ENCODE data around the gene DPF3. TPM values are rescaled to one million over a fixed set of nuclear protein-coding genes. Genes with fewer than 3 reads are reported as not detected.

The DPF3 gene
- total and polyA plus RNA-seq, 2 of the 13 experiments (the other 11 are each of a cell fraction or from before 2014, with no cell fraction given), result 0.09 to 0.60 TPM

GRCh38 chr14:72774894-72775620, 118.8 kb downstream of the DPF3 start (continued):
- TF ChIP-seq ZNF317 (CRISPR knock-in tag; IDR thresholded peaks at IDR 0.05) (no peak), KLF15 (CRISPR knock-in tag; IDR thresholded peaks at IDR 0.05; ENCODE audit: borderline replicate concordance) (no peak)
- TF ChIP-seq, protein P1, sequence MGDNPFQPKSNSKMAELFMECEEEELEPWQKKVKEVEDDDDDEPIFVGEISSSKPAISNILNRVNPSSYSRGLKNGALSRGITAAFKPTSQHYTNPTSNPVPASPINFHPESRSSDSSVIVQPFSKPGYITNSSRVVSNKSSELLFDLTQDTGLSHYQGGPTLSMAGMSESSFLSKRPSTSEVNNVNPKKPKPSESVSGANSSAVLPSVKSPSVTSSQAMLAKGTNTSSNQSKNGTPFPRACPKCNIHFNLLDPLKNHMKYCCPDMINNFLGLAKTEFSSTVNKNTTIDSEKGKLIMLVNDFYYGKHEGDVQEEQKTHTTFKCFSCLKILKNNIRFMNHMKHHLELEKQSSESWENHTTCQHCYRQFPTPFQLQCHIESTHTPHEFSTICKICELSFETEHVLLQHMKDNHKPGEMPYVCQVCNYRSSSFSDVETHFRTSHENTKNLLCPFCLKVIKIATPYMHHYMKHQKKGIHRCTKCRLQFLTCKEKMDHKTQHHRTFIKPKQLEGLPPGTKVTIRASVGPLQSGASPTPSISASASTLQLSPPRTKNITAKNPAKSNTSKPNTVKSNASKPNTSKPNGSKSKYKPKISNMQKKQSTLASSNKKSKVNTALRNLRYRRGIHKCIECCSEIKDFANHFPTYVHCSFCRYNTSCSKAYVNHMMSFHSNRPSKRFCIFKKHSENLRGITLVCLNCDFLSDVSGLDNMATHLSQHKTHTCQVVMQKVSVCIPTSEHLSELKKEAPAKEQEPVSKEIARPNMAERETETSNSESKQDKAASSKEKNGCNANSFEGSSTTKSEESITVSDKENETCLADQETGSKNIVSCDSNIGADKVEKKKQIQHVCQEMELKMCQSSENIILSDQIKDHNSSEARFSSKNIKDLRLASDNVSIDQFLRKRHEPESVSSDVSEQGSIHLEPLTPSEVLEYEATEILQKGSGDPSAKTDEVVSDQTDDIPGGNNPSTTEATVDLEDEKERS (CRISPR knock-in tag; IDR thresholded peaks at IDR 0.05), result no peak

DNA sequence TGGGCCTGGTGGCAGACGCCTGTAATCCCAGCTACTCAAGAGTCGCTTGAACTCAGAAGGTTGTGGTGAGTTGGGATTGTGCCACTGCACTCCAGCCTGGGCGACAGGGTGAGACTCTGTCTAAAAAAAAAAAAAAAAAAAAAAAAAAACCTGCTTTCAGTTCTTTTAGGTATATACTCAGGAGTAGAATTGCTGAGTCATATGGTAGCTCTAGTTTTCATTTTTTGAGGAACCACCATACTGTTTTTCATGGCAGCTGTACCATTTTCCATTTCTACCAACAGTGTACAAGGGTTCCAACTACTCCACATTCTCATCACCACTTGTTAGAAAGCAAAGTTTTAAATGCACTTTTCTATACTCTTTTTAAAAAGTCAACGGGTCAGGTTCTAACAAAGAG, 119.8 kb downstream of the DPF3 start:
- FAIRE-seq (no peak), ATAC-seq (no peak), DNase-seq (ENCODE audit: low spot score) (no peak)
- CTCF ChIA-PET (ENCODE audit: low intra/inter-chr PET ratio, low total read pairs), result no interaction called here
- H4K20me1 ChIP-seq (ENCODE audit: insufficient read depth, low read length), result no peaks in the 10 kb centered on the region
- H2AFZ ChIP-seq (ENCODE audit: low read length), result no peak overlapping the region
- H3K4me1 ChIP-seq (ENCODE audit: insufficient read depth, low read length), result peaks cover 48% of the 10 kb centered on the region
- no peak overlapping the region for H3K4me2 ChIP-seq (ENCODE audit: low read depth, low read length)
- no peaks in the 10 kb centered on the region for H3K79me2 ChIP-seq (ENCODE audit: insufficient read depth, low read length)
- peaks cover 6% of the 10 kb centered on the region; the same call in 1 of the 2 replicates for H3K9me3 ChIP-seq (ENCODE audit: low read length)
- POLR2A ChIA-PET, result interaction anchor here (0.7 kb wide), 1 partner anchor 480 kb away, joined by 3 read pairs; no protein-coding TSS in a partner anchor
- intact Hi-C loops (cut with micrococcal nuclease; ENCODE audit: unreplicated experiment), result loop anchor here (5.0 kb wide), 1 partner anchor 118 kb away; the partner anchor contains the start of gene DPF3
- 92% methylated on average over 4 of the region's 4 CpGs for WGBS (ENCODE audit: low lambda C conversion rate)
- H3K9ac ChIP-seq (ENCODE audit: insufficient read depth, low read depth, low read length), result no peak overlapping the region
- H3K27me3 ChIP-seq (ENCODE audit: control insufficient read depth in 1 of 2, insufficient read depth in 2 of 2, low read length in 2 of 2), result no peaks in the 10 kb centered on the region; a peak in 1 of 5 replicates
- in situ Hi-C loops (cut with HindIII; ENCODE audit: extremely low pct_ligation_motif_present, low pct_unique_long_range_greater_than_20kb), result no loop called here
- BruUV-seq (replicated peaks), result no TSS peak
- TF ChIP-seq MAFK (conservative IDR thresholded peaks at IDR 0.05 in 1 of 2, IDR thresholded peaks at IDR 0.05 in 1 of 2; ENCODE audit: low read length in 2 of 2) (peak in 1 of 2 experiments; percentile 62; a peak in 1 of 4 replicates), NFE2L2 (IDR thresholded peaks at IDR 0.05; ENCODE audit: low read length) (peak; percentile 73), ARID2 (CRISPR knock-in tag; IDR thresholded peaks at IDR 0.05; ENCODE audit: borderline replicate concordance) (no peak)
- H3K27ac ChIP-seq (ENCODE audit: extremely low read length, insufficient read depth, low read length), result no peak overlapping the region
- H3K36me3 ChIP-seq (replicated peaks in 1 of 2; ENCODE audit: control insufficient read depth in 1 of 2, insufficient read depth in 2 of 2, low read length in 2 of 2), result no peaks in the 10 kb centered on the region
- H3K4me3 ChIP-seq (replicated peaks in 1 of 3; ENCODE audit: insufficient read depth in 1 of 3, low read depth in 2 of 3, low read length in 3 of 3), result no peak overlapping the region
